HTERT RPE-1 (cell line): ENCODE measurements around the gene DCUN1D1.

Experiments
- in situ Hi-C: fragments of 300-500 bp; cut with MboI; formaldehyde crosslinking; loops from 4 replicates; pipeline ENCODE4 v1.14.3; 2020; ENCODE audit warnings: low sequenced_read_pairs

Gene DCUN1D1

DNA sequence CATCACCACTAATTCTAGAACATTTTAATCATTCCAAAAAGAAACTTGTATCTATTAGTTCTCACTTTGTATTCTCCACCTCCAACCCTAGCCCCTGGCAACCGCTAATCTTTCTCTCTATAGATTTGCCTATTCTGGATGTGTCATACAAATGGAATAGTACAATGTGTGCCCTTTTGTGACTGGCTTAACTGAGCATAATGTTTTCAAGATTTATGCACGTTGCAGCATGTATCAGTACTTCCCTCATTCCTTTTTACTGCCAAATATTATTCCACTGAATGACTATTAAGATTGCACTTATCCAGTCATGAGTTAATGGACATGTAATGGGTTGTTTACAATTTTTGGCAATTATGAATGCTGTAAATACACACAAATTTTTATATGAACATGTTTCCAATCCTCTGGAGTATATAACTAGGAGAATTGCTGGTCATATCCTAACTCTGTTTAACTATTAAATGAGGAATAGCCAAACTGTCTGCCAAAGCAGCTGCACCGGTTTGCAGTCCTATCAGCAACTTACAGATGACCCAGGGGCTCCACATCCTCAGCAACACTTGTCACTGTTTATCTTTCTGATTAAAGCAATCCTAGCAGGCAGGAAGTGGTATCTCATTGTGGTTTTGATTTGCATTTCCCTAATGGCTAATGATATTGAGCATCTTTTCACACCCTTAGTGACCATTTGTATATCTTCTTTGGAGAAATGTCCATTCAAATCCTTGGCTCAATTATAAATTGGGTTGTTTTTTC lies 42.9 kb downstream of the DCUN1D1 start:
- in situ Hi-C loops = no loop called here

DNA sequence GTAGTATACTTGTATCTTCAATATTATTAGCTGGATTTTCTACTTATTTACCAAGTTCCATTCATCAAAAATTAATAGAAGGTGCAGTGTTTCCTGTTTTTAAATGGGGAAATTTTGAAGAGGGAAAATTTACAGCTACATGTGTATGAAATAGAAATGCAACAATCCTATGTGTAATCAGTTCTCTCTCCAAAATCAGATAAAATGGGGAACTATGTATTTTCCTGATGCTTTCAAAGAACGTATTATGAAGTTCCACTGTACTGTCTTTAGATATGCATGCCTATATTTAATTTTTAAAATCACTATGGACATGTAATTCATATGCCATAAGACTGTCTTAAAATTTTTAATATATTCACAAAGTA lies 43.4 kb downstream of the DCUN1D1 start:
- in situ Hi-C loops = no loop called here

- in situ Hi-C loops = no loop called here
Observed at GRCh38 chr3:182936239-182936917, 44.0 kb downstream of the DCUN1D1 start.

DNA sequence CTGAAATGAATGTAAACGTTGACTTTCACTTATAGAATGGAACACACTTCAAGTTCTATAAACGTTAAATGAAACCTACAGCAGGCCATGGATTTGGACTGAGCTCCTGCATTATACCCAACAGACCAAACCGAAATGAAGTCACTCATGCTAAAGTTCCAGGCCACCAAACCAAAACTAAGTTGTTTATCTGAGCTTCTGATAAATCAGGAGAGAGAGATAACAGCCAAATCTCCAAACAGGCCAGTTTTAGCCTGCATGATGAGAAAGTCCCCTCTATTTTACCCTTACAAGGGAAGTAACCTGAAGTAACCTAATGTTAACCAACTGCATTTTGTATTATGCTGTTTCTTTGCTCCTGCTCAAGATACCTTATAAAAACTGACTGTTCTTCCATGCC lies 44.5 kb downstream of the DCUN1D1 start:
- in situ Hi-C loops = no loop called here

GRCh38 chr3:182925944-182926337 lies 54.4 kb downstream of the DCUN1D1 start:
- in situ Hi-C loops = no loop called here

- in situ Hi-C loops = no loop called here
Observed at GRCh38 chr3:182925330-182925943, 54.9 kb downstream of the DCUN1D1 start.

DNA sequence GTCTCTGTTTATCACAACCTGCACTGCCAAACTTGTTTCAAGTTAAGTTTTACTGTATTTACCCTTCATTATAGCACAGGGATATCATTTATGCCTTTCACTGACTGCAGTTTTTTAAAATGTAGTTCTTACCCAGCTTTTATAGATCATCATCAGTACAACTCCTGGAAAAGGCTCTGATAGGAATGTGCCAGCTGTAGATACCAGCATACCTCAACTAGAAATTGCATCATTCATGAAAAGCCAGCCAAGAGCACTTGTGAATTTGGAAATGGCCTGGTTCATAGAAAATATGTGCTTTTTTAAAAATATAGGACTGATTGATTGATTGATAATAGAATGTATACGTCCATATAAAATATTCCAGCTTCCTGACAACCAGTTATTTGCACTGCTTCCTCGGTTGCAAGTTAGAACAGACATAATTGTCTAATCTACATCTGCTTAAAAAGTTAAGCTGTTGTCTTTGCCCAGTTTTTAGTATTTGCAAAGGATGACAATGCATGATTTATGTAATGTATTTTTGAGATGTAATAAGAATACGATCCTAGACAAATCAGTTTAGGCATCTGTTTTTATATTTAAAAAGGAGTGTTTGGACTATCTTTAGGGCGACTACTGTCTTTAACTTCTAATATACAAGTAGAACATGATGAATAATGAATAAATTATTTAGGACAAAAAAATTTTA lies 58.5 kb downstream of the DCUN1D1 start:
- in situ Hi-C loops = no loop called here

DNA sequence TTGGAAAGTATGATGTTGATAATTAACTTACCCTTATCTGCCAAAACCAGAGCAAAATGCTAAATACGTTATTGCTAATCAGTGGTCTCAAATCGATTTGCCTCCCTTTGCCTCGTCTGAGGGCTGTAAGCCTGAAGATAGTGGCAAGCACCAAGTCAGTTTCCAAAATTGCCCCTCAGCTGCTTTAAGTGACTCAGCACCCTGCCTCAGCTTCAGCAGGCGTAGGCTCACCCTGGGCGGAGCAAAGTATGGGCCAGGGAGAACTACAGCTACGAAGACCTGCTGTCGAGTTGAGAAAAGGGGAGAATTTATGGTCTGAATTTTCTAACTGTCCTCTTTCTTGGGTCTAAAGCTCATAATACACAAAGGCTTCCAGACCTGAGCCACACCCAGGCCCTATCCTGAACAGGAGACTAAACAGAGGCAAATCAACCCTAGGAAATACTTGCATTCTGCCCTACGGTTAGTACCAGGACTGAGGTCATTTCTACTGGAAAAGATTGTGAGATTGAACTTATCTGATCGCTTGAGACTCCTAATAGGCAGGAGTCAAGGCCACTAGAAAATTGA lies 59.7 kb downstream of the DCUN1D1 start:
- in situ Hi-C loops = no loop called here

GRCh38 chr3:182919866-182920357 lies 60.4 kb downstream of the DCUN1D1 start:
- in situ Hi-C loops = no loop called here

DNA sequence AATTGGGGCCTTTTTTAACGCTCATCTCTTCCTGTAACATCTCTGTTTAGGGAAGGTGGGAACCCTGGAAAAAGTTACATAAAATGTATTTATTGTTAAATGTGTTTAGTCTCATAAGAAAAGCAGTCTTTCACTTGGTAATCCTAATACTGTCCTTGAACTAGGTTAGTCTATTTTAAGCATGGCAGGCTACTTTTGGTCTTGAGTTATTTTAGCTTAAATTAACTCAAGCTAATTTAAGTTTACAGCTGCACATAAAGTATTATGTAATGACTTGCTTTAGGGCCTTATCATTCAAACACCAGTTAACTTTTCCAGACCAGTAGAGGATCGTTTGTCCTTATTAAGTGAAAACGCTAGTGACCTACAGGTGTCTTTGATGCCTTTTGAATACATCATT lies 63.2 kb downstream of the DCUN1D1 start:
- in situ Hi-C loops = no loop called here

- in situ Hi-C loops = no loop called here
Observed at GRCh38 chr3:182914341-182914740, 66.0 kb downstream of the DCUN1D1 start.

DNA sequence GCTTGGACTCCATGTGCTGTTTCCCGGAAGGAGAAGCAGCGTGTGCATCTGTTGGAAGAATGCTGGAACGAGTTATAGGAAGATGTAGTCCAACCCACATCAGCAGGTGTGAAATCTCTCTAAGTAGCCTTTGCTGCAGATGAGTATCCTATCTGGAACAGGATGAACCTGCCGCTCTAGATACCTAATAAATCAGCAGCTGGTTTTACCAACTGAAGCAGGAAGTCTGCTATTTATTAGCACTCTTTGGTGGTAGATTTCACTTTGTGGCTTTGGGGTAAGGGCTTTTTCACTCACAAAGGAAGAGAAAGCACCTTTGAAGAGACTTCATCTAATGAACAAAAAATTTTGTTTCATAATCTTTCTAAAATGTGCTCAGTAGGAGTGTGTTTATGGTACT lies 66.4 kb downstream of the DCUN1D1 start:
- in situ Hi-C loops = no loop called here

GRCh38 chr3:182912474-182912873 lies 67.9 kb downstream of the DCUN1D1 start:
- in situ Hi-C loops = no loop called here

GRCh38 chr3:182911782-182912111 lies 68.6 kb downstream of the DCUN1D1 start:
- in situ Hi-C loops = no loop called here

GRCh38 chr3:182910936-182911781 lies 69.2 kb downstream of the DCUN1D1 start:
- in situ Hi-C loops = no loop called here

GRCh38 chr3:182909318-182910040 lies 70.9 kb downstream of the DCUN1D1 start:
- in situ Hi-C loops = no loop called here

- in situ Hi-C loops = no loop called here
Observed at GRCh38 chr3:182908471-182908870, 71.9 kb downstream of the DCUN1D1 start.

GRCh38 chr3:182906036-182906435 lies 74.3 kb downstream of the DCUN1D1 start:
- in situ Hi-C loops = no loop called here

- in situ Hi-C loops = no loop called here
Observed at GRCh38 chr3:182905623-182906022, 74.7 kb downstream of the DCUN1D1 start.

GRCh38 chr3:182904164-182904563 lies 76.2 kb downstream of the DCUN1D1 start:
- in situ Hi-C loops = no loop called here
